GM10266 (cell line): ENCODE data around the gene SPART.

ENCODE experiments used
- DNase-seq: peaks from one replicate; pipeline ENCODE4 v3.0.0; 2012; ENCODE audit errors: extremely low spot score
- TF ChIP-seq, protein P1 (sequence below): IDR thresholded peaks from 2 replicates; pipeline ENCODE4 v1.5.1; 2012; ENCODE audit warnings: mild to moderate bottlenecking, low read depth; ENCODE audit not compliant: control insufficient read depth, insufficient read depth; ENCODE audit errors: missing control alignments

The SPART gene

DNA sequence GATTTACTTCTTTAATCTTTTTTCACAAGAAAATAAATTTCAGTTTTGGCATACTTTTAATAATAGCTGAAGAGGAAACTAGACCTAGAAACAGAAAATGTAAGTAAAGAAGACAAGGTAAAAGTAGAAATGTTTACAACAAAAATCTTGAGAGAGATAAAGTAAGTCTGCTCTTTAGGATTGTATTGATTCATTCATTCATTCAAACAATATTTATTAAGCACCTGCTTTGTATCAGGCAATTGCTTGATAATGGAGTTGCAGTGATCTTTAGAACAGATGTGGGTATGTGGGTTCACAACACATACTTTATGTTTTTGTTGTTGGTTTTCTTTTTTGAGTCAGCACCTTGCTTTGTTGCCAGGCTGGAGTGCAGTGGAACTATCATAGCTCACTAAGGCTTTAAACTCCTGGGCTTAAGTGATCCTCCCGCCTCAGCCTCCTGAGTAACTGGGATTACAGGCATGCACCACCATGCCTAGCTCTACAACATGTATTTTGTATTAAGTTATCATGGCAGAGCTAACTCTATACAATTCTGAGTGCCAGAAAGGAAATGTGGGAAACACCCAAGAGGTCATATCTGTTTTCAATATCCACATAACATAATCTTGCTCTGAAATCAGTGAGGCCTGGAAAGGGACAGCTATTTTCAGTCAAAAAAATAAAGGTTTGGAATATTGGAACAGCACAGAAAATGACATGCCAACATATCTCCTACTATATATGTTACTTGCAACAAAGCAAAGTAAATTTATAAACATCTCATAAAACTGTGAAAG, 8.8 kb upstream of the SPART start:
- TF ChIP-seq, protein P1, sequence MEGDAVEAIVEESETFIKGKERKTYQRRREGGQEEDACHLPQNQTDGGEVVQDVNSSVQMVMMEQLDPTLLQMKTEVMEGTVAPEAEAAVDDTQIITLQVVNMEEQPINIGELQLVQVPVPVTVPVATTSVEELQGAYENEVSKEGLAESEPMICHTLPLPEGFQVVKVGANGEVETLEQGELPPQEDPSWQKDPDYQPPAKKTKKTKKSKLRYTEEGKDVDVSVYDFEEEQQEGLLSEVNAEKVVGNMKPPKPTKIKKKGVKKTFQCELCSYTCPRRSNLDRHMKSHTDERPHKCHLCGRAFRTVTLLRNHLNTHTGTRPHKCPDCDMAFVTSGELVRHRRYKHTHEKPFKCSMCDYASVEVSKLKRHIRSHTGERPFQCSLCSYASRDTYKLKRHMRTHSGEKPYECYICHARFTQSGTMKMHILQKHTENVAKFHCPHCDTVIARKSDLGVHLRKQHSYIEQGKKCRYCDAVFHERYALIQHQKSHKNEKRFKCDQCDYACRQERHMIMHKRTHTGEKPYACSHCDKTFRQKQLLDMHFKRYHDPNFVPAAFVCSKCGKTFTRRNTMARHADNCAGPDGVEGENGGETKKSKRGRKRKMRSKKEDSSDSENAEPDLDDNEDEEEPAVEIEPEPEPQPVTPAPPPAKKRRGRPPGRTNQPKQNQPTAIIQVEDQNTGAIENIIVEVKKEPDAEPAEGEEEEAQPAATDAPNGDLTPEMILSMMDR, result no peak

DNA sequence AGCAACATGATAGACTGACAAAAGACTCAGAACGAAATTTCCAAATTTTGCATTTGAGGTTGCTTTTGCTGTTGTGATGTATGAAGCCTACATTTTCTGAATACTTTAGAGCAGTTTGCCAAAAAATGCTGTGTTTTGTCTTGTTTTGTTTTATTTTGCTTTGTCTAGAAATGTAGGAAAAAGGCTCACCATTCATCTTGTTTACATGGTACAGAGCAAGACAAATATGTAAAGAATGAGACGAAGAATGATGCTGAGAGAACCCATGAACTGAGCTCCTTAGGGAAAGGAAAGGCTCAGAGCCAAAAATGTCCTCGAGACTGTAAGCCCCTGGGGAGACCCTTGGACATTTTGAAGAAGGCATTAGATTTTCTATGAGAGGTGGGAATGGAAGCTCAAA, 6.8 kb upstream of the SPART start:
- TF ChIP-seq, protein P1, result no peak
- no peak for DNase-seq

More for the DNA sequence above, 8.8 kb upstream of the SPART start:
- no peak for DNase-seq

DNA sequence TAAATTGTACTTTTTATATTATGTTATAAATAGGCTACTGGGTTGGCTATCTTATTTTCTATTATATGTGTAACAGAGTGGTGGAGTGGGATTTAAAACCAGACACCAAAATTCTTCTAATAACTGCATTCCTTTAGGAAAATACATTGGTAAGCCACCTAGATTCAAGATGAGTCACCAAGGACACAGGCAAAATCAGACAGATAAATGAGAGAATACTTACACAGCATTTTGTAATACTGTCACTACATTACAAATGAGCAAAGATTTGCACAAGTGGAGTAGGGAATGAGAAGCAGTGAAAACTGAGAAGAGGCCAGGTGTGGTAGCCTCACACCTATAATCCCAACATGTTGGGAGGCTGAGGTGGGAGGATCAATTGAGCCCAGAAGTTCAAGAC, 6.2 kb upstream of the SPART start:
- TF ChIP-seq, protein P1, result no peak
- no peak for DNase-seq

DNA sequence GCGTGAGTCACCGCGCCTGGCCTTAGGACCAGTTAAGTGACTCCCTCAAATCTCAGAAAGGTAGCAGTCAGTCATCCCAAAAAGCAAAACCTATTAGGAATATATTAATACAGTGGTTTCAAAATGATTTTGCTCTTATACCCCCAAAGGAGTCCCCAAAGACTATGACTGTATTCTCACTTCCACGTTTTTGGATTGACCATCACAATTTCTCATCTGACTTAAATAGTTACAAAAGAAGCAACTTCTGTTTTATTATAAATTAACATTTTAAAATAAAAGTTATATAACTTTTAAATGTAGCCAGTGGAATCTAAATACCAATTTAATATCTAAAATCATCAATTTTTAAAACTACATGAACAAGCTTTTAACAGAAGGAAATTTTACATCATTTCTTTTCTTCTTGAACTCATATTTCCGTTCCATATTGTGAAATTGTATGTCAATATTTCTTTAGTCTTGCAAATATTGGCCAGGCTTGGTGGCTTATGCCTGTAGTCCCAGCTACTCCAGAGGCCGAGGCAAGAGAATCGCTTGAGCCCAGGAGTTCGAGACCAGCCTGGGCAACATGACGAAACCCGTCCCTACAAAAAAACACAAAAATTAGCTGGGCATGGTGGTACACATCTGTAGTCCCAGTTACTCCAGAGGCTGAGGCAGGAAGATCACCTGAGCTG, 1.5 kb upstream of the SPART start:
- DNase-seq, result no peak
- TF ChIP-seq, protein P1, result no peak

DNA sequence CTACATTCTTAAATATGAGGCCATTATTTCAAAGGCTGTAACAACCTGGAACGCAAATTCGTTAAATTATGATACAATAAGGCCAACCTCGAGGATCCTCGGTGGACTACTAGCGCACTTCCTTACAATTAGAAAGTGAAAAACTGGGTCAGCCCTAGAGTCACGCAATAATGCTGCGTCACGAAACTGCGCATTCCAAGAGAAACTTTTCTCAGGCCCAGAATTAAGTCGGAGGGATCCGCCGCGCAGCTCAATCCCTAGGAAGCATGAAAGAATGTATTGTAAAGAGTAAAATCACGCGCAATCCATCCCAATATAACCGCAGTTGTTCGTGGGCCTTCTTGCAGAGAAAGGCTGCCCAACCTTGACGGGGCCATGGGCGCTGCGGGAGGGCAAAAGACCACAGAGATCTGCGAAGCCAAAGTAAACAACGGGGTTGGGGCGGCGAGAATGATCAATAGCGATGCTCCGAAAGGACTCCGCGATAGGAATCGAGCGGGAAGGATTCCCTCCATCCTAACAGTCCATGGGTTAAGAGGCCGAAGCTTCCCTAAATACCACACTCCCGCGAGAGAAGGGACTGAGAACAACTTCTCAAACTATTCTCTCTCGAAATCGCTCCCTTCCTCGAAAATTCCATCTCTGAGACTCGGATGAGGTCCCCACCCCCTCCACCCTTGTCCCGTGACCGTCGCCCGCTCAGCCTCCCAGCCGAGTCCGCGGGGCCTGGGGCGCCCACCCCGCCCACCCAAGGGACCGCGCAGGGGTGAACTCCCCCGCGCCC, 564 bp downstream of the SPART start:
- peak; percentile 29 for DNase-seq
- TF ChIP-seq, protein P1, result no peak

DNA sequence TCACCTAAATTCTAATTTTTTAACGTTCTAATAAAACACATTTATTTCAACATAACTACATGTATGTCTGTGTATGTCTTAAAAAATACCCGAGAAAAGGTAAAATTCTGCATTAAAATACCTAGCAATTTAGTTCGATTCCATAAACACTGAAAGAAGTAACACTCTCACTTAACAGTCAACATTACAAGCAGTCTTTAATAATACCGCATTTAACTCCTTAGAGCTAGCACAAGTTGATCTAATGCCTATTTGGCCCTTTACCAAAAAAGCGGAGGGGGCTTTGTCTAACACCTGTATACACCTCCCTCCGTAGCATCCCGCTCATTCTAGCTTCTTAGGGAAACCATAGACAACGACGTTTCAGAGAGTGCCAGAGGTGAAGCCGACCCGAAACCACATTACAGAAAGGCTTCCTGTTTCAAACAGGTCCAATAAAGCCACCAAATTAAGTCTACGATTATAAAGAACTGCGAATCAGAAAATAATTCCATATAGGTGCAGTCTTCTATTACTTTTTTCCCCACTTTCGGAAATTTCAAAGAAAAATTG, 1.2 kb downstream of the SPART start:
- peak; percentile 21 for DNase-seq
- TF ChIP-seq, protein P1, result no peak

DNA sequence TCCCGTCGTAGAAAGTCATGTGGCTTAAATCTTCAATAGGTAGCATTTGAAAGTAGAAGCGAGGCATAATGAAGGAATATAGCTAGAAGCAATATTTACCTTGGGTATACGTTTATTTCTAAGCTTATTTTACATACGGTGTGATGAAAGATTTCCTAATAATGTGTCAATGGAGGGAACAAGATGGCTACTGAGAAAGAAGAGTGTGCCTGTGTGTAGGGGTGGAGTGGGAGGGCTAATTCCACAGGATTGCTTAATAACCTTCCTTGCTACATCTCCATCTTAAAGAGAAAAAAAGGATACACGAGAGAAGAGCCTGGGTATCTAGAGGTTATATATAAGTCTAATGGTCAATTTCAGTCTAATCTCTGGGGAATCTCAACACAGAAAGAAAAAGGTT, 2.0 kb downstream of the SPART start:
- TF ChIP-seq, protein P1, result no peak
- DNase-seq, result no peak
